HEK293T (cell line): Measurements from ENCODE around the gene KCNJ18.
"Not testable (repeated sequence)": the region's sequence is repeated elsewhere in the genome, so short reads cannot be mapped to it uniquely, and the experiment has no call there.

Source experiments
- BHLHE40 ChIP-seq: fragments of 450-650 bp; IDR thresholded peaks from 2 replicates; pipeline ENCODE4 v1.6.1; 2016; ENCODE audit warnings: mild to moderate bottlenecking, moderate library complexity, borderline replicate concordance
- FOXA1 ChIP-seq: fragments of 450-650 bp; IDR thresholded peaks from 2 replicates; pipeline ENCODE4 v1.6.1; 2016; ENCODE audit warnings: mild to moderate bottlenecking
- FOXK2 ChIP-seq: fragments of 450-650 bp; IDR thresholded peaks from 2 replicates; pipeline ENCODE4 v1.6.1; 2016; ENCODE audit warnings: mild to moderate bottlenecking
- HDGF ChIP-seq: fragments of 450-650 bp; IDR thresholded peaks from 2 replicates; pipeline ENCODE4 v1.6.1; 2017; ENCODE audit warnings: antibody characterized with exemption, borderline replicate concordance
- LEF1 ChIP-seq: fragments of 450-650 bp; IDR thresholded peaks from 2 replicates; pipeline ENCODE4 v1.6.1; 2017; ENCODE audit warnings: mild to moderate bottlenecking, borderline replicate concordance
- SP1 ChIP-seq: fragments of 450-650 bp; IDR thresholded peaks from 2 replicates; pipeline ENCODE4 v1.6.1; 2017
- ZNF384 ChIP-seq: fragments of 450-650 bp; IDR thresholded peaks from 2 replicates; pipeline ENCODE4 v1.6.1; 2016

- TF ChIP-seq SP1, BHLHE40, ZNF384, FOXK2, LEF1, HDGF, FOXA1: not testable (repeated sequence)
Observed at GRCh38 chr17:21718971-21719370, 26.6 kb downstream of the KCNJ18 start.
